HG03175 (cell line): ENCODE data around the gene RAVER2.
"Not testable (repeated sequence)": the region's sequence is repeated elsewhere in the genome, so short reads cannot be mapped to it uniquely, and the experiment has no call there.

Experiments
- ATAC-seq: cut with Tn5 transposase; IDR thresholded peaks from one replicate; pipeline ENCODE4 v1.9.1; 2021; ENCODE audit warnings: mild to moderate bottlenecking, moderate library complexity; ENCODE audit not compliant: unreplicated experiment

RAVER2 gene

DNA sequence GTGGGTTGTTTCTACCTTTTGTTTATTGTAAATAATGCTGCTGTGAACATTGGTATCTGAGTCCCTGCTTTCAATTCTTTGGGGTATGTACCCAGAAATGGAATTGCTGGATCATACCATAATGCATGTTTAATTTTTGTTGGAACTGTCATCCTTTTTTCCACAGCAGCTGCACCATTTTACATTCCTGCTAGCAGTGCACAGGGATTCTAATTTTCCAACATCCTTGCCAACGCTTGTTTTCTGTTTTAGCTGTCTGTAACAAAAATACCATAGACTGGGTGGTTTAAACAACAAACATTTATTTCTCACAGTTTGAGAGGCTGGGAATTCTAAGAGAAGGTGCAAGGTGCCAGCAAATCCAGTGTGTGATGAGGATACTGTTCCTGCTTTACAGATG lies 65.1 kb downstream of the RAVER2 start:
- no peak for ATAC-seq

- no peak for ATAC-seq
These were observed 66.3 kb downstream of the RAVER2 start for GRCh38 chr1:64811131-64811530.

GRCh38 chr1:64814427-64814826 lies 69.6 kb downstream of the RAVER2 start:
- ATAC-seq: no peak

GRCh38 chr1:64817364-64817763 lies 72.5 kb downstream of the RAVER2 start:
- ATAC-seq: not testable (repeated sequence)

- ATAC-seq: not testable (repeated sequence)
These were observed 75.7 kb downstream of the RAVER2 start for GRCh38 chr1:64820572-64820971.

DNA sequence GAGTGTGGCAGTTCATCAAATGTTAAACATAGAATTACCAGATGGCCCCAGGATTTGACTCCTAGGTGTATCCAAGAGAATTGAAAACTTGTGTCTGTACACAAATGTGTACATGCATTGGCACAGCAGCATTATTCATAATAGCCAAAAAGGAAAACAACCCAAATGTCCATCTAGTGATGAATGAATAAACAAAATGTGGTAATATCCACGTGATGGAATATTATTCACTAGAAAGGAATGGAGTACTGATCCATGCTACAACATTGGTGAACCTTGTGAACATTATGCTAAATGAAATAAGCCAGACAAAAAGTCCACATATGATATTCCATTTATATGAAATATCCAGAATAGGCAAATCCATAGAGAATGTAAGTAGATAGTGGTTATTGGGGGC lies 77.7 kb downstream of the RAVER2 start:
- no peak for ATAC-seq

GRCh38 chr1:64823691-64824476 lies 79.0 kb downstream of the RAVER2 start:
- peak; percentile 54 for ATAC-seq

- ATAC-seq: peak; percentile 65
These were observed 82.1 kb downstream of the RAVER2 start for GRCh38 chr1:64826991-64827390.

DNA sequence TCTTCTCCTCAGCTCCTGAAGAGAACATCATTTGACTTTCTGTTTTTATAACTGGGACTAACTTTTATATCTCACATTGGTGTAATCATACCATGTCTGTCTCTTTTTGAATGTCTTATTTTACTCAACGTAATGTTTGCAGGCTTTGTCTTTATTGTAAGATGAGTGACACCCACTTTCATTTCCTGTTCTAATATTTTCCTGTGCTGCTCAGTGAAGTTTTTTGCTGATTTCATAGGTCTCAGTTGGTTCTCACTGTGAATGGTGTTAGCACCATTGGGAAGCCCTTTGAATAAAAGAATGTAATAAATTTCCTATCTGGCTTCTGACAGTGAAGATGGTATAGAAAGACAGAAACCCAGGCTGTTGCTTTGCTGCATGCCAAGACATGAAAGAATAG lies 84.0 kb downstream of the RAVER2 start:
- ATAC-seq: no peak

GRCh38 chr1:64829411-64830029 lies 84.6 kb downstream of the RAVER2 start:
- no peak for ATAC-seq

DNA sequence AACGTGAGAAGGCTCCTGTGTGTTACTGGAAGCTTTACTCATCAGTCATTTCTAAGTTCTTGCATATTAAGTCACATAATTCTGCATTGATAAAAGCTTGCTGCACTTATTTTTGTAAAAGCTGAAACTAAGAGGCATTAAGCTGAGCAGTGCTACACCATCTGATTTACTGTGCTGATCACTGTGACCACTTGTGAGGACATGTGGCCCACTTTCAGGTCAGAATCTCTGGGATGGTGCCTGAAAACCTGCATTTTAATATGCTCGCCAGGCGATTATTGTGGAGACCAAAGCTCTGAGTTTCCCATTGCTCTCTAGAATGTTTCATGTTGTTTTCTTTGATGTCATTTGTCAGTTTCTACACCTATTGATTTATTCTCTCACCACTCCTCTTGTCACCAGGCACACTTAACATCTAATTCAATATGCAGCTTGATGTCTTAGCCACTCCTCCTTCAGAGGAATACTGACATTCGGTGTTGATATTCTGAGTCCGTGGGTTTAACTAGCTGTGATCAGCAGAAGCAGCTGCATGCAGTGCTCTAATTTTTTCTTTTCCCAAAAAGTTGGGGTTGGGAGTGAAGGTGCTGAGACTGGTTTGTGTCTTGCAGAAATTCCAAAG lies 85.3 kb downstream of the RAVER2 start:
- ATAC-seq: no peak

GRCh38 chr1:64834734-64835133 lies 89.9 kb downstream of the RAVER2 start:
- no peak for ATAC-seq

- ATAC-seq: no peak
These were observed 91.9 kb downstream of the RAVER2 start for GRCh38 chr1:64836802-64837201.

DNA sequence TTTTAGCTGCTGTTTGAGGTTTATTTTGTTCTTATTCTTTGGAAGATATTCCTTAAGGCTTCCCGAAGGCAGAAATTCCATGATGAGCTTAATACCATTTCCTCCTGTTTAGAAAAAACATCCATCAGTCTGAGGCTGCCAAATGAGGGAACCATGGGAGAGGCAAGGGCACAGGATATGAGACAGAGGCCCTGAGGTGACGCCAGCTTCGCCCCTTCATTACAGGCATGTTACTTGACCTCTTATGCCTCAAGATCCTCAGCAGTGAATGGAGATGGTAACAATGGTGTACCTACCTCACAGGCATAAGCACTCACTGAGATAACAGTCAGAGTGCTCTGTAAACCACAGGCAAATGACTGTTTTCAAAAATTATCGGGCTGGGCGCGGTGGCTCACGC lies 93.6 kb downstream of the RAVER2 start:
- ATAC-seq: no peak

DNA sequence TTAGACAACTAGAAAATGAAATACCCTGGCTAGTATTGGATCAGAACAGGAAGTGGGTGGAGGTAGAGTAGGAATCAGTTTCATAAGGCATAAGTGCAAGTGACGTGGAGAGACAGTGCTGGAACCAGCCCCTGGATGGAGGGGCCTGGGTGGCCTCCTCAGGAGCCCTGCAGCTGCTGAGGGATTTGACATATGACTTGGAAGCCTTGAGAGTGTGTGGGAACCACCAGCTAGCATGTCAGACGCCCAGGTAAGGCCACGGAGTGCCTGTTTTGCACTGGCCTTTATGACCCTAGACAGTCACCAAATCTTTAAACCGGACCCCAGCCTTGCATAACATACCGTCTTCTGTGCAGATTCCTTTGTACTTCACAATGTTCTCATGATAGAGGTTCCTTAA lies 94.4 kb downstream of the RAVER2 start:
- ATAC-seq: no peak

- no peak for ATAC-seq
These were observed 95.0 kb downstream of the RAVER2 start for GRCh38 chr1:64839732-64840405.

DNA sequence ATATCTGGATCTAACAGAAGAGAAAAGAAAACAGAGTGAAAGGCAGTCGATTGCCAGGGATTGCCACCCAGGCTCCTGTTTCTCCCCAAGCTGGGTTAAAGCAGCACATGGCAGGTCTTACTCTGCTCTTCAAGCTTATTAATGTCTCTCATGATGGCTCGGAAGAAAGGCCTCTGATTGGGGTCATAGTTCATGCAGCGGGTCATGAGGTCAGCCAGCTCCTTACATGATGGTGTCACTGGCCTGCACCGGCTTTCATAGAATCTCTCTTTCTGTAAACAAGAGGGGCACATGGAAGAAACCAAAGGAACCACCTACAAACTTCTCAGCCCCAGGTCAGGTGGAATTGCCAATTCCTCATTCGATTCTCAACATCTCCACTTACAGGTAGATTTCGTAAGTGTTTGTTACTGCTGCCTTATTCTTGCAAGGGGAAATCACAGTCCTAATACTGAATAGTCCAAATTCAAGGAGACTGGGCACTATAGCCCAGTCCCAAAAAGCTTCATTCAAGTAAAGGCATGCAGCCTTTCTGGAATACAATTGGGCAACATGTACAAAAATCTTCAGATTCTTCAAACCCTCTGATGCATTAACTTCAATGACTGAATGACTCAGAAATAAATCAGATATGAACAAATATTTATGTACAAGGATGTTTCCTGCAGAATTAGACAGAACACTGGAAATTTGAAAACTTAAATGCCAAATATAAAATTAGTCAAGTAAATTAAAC lies 96.6 kb downstream of the RAVER2 start:
- no peak for ATAC-seq

DNA sequence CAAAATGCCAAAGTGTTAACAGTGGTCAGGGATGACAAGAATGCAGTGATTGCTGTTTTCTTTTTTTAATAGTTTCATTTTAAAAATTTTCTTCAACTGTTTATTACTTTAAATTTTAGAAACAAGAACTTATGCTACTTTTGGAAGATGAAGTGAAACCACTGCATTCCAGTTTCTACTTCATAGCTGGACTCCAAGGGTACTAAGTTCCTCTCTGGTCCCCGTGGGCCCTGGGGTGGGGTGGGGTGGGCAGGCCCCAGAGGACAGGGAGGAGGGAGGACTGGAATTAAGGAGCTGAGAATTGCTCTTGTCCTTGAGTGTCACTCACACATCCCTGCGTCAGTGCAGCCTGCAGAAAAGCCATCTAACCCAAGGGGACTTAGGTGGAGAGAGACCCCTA lies 97.3 kb downstream of the RAVER2 start:
- no peak for ATAC-seq

DNA sequence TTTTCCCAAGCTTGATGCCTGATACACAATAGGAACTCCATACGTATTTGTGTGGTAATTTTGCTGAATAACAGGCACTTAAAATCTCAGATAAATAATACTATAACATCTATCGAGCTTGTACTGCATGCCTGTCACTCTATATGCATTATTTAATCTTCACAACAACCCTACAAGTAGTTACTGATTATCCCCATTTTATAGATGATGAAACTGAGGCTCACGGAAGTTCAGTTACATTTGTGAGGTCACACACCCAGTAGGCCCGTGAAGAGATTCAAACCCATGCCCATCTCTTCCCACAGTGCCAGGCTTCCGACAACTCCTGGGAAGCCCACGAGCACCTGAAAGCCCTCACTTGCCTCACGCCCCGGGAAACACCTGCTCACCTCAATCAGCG lies 98.8 kb downstream of the RAVER2 start:
- ATAC-seq: no peak

DNA sequence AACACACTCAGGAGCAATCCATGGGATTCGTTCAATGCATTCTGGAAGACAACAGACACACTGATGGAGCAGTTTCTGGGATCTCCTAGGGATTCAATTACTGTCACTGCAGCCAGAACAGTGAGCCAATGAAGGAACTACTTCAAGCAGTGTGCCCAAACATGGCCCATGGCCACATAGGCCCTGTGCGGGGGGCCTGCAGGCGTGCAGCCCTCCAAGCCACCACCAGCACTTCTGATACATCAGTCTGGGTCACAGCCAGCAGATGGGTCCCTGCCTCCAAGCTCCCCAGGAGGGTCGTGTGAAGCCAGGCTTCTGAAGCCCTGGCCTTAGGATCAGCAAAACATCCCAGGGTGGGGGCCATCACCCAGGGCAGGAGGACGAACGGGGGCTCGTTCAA lies 99.3 kb downstream of the RAVER2 start:
- no peak for ATAC-seq

GRCh38 chr1:64844609-64845008 lies 99.7 kb downstream of the RAVER2 start:
- no peak for ATAC-seq
